ENCODE measurements around the gene STAC.

Gene STAC, protein sequence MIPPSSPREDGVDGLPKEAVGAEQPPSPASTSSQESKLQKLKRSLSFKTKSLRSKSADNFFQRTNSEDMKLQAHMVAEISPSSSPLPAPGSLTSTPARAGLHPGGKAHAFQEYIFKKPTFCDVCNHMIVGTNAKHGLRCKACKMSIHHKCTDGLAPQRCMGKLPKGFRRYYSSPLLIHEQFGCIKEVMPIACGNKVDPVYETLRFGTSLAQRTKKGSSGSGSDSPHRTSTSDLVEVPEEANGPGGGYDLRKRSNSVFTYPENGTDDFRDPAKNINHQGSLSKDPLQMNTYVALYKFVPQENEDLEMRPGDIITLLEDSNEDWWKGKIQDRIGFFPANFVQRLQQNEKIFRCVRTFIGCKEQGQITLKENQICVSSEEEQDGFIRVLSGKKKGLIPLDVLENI

GRCh38 chr3:36380221-36381031, at the start of gene STAC:
STAC (plus strand) TSS chr3:36380504; CDS start chr3:36380644, 140 bp downstream.
- DNase-seq (ENCODE audit: low read depth) = no peak
- in situ Hi-C loops (cut with HindIII; ENCODE audit: low sequenced_read_pairs) = no loop called here
- H3K4me3 ChIP-seq (ENCODE audit: low read depth, low read length) = peak within 1 kb of the TSS; percentile 78
- TF ChIP-seq, protein P1, sequence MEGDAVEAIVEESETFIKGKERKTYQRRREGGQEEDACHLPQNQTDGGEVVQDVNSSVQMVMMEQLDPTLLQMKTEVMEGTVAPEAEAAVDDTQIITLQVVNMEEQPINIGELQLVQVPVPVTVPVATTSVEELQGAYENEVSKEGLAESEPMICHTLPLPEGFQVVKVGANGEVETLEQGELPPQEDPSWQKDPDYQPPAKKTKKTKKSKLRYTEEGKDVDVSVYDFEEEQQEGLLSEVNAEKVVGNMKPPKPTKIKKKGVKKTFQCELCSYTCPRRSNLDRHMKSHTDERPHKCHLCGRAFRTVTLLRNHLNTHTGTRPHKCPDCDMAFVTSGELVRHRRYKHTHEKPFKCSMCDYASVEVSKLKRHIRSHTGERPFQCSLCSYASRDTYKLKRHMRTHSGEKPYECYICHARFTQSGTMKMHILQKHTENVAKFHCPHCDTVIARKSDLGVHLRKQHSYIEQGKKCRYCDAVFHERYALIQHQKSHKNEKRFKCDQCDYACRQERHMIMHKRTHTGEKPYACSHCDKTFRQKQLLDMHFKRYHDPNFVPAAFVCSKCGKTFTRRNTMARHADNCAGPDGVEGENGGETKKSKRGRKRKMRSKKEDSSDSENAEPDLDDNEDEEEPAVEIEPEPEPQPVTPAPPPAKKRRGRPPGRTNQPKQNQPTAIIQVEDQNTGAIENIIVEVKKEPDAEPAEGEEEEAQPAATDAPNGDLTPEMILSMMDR (IDR thresholded peaks at IDR 0.05; ENCODE audit: low read depth, low read length, missing control alignments) = no peak

DNA sequence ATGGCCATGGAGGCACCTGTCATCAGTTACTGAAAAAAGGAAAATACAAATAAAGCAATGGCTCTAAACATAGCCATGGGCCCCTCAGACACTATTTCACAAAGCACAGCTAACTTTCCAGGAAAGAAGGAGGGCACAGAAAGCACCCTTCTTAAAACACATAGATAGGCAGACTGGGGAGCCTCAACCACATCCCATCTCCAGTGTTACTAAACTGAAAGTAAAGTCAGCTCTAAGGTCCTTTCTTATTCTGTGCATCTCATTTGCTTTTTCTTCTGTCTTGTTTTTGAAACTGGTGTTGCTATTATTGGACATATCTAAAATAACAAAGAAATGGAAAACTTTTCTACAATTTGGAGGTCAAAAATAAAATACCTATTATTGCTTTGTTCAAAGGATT, 48.2 kb upstream of the STAC start:
- in situ Hi-C loops (cut with HindIII; ENCODE audit: low sequenced_read_pairs) = no loop called here
- TF ChIP-seq, protein P1 (IDR thresholded peaks at IDR 0.05; ENCODE audit: low read depth, low read length, missing control alignments) = no peak
- DNase-seq (ENCODE audit: low read depth) = no peak
- no peak overlapping the region for H3K4me3 ChIP-seq (ENCODE audit: low read depth, low read length)

GRCh38 chr3:36362216-36362615, 18.1 kb upstream of the STAC start:
- no peak overlapping the region for H3K4me3 ChIP-seq (ENCODE audit: low read depth, low read length)
- DNase-seq (ENCODE audit: low read depth) = no peak
- TF ChIP-seq, protein P1 (IDR thresholded peaks at IDR 0.05; ENCODE audit: low read depth, low read length, missing control alignments) = no peak
- in situ Hi-C loops (cut with HindIII; ENCODE audit: low sequenced_read_pairs) = no loop called here

GRCh38 chr3:36362973-36363372, 17.3 kb upstream of the STAC start:
- DNase-seq (ENCODE audit: low read depth) = peak; percentile 16
- in situ Hi-C loops (cut with HindIII; ENCODE audit: low sequenced_read_pairs) = no loop called here
- H3K4me3 ChIP-seq (ENCODE audit: low read depth, low read length) = no peak overlapping the region

DNA sequence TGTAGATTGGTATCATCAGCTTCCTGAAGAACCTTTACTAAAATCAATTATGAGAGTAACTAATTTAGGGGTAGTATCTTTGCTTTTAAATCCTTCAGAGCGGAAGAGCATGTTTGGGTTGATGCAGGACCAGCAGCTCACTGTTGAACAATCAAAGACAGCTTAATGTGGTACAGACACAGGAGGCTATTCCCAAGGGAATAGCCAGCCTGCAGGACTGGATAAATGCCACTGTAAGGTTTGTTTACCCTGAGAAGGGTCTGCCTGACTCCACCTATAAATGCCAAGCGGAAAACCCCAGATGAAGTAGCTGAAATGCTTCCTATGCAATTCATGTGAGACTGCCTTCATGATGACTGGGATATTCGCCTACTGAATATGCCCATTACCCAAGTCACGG, 16.0 kb upstream of the STAC start:
- DNase-seq (ENCODE audit: low read depth) = no peak
- no peak overlapping the region for H3K4me3 ChIP-seq (ENCODE audit: low read depth, low read length)
- TF ChIP-seq, protein P1 (IDR thresholded peaks at IDR 0.05; ENCODE audit: low read depth, low read length, missing control alignments) = no peak
- in situ Hi-C loops (cut with HindIII; ENCODE audit: low sequenced_read_pairs) = no loop called here

More at GRCh38 chr3:36362973-36363372, 17.3 kb upstream of the STAC start:
- TF ChIP-seq, protein P1 (IDR thresholded peaks at IDR 0.05; ENCODE audit: low read depth, low read length, missing control alignments) = no peak

GRCh38 chr3:36365829-36366228, 14.5 kb upstream of the STAC start:
- in situ Hi-C loops (cut with HindIII; ENCODE audit: low sequenced_read_pairs) = no loop called here
- TF ChIP-seq, protein P1 (IDR thresholded peaks at IDR 0.05; ENCODE audit: low read depth, low read length, missing control alignments) = no peak
- H3K4me3 ChIP-seq (ENCODE audit: low read depth, low read length) = no peak overlapping the region
- no peak for DNase-seq (ENCODE audit: low read depth)
